Mammary epithelial cell (primary cell): Measurements from ENCODE around the gene TMEM108.

Experiments
- CTCF ChIP-seq, 2 donors: IDR thresholded peaks in 1 of 2; conservative IDR thresholded peaks in 1 of 2; 2 replicates each; pipeline ENCODE4 v1.5.1; 2011 to 2012; ENCODE audit warnings: inconsistent platforms in 2 of 2, low read length in 2 of 2, mild to moderate bottlenecking in 2 of 2, control low read depth in 1 of 2, low read depth in 1 of 2; ENCODE audit not compliant: insufficient read depth in 1 of 2; ENCODE audit errors: extremely low read depth in 1 of 2
- EZH2 ChIP-seq: IDR thresholded peaks from 2 replicates; pipeline ENCODE4 v1.6.1; 2012; ENCODE audit warnings: low read length, inconsistent platforms, borderline replicate concordance

DNA sequence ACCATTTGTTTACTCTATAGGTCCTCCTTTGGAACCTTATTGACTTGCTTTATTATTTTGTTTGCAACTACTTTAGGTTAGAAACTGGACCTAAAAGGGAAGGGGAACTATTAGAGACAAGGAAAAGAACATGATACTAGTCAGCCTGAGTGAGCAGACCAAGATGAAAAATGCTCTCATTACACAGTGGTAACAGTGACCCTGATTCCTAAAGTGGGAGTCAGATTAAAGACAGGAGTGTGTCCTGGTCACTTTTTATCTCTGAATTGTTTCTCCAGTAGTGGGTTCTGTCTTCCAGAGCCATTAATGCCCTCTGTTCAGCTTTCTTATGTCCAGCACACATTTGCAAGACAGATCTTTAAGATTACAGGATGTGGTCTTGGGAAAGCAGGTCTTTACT is 124.1 kb downstream of the TMEM108 start:
- TF ChIP-seq CTCF (conservative IDR thresholded peaks at IDR 0.05 in 1 of 2, IDR thresholded peaks at IDR 0.05 in 1 of 2; ENCODE audit: extremely low read depth in 1 of 2, insufficient read depth in 1 of 2, low read depth in 1 of 2, low read length in 2 of 2): no peak
- TF ChIP-seq EZH2: no peak
